ENCODE results near the gene PHYKPL. TPM values are rescaled to one million over a fixed set of nuclear protein-coding genes. Genes with fewer than 3 reads are reported as not detected.

PHYKPL gene
- total RNA-seq, 4 donors from 2014 or later: 29.3 to 45.7 (median 31.8) TPM

DNA sequence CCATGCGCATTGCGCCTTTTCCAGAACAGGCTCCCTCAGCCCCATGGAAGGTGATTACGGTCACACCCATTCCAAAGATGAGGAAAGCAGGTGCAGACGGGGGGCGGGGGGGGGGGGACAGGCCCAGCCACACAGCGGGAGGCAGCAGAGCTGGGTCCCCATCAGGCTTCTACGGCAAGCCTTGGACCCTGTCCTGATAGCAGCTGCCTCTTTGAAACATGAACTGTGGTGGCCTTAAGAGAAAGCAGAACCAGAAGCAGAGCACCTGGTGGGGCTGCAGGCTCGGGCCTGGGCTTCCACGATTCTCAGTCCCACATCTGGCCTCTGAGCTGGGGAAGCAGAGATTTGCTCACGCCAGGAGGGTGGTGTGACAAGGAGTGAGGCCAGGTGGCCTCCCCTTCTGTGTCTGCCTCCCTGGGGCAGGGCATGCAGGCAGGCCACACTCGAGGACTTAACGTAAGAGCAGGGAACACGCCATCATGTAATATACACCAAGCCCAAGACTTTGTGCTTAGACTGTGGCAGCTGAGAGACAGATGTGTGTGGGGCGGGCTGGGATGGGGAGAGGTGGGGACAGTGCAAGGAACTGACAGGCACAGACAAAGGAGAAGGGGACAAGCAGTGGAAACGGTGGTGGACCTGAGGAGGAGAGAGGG, 14.2 kb upstream of the PHYKPL start:
- intact Hi-C loops (cut with DNase I; ENCODE audit: low total_unique reads): no loop called here
- no peak overlapping the region for H3K4me3 ChIP-seq (ENCODE audit: low read depth, poor library complexity, severe bottlenecking)
- DNase-seq (ENCODE audit: low spot score in 2 of 2): no peak
- TF ChIP-seq, protein P1, sequence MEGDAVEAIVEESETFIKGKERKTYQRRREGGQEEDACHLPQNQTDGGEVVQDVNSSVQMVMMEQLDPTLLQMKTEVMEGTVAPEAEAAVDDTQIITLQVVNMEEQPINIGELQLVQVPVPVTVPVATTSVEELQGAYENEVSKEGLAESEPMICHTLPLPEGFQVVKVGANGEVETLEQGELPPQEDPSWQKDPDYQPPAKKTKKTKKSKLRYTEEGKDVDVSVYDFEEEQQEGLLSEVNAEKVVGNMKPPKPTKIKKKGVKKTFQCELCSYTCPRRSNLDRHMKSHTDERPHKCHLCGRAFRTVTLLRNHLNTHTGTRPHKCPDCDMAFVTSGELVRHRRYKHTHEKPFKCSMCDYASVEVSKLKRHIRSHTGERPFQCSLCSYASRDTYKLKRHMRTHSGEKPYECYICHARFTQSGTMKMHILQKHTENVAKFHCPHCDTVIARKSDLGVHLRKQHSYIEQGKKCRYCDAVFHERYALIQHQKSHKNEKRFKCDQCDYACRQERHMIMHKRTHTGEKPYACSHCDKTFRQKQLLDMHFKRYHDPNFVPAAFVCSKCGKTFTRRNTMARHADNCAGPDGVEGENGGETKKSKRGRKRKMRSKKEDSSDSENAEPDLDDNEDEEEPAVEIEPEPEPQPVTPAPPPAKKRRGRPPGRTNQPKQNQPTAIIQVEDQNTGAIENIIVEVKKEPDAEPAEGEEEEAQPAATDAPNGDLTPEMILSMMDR (IDR thresholded peaks at IDR 0.05): no peak
- no peak for TF ChIP-seq POLR2A (IDR thresholded peaks at IDR 0.05)
- WGBS, 2 donors: 78 to 79% methylated on average over 15 of the region's 15 CpGs

DNA sequence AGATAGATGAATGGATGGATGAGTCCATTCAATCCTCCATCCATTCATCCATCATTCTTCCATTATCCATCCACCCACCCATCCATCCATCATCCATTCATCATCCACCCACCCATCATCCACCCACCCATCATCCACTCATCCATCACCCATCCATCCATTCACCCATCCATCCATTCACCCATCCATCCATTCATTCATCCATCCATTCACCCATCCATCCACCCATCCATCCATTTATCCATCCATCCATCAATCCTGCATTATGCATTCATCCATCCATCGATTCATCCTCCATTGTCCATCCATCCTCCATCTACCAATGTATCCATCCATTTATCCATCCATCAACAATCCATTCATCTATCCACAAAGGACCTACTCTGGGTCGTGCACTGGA, 12.8 kb upstream of the PHYKPL start:
- DNase-seq (ENCODE audit: low spot score in 2 of 2): no peak
- TF ChIP-seq POLR2A (IDR thresholded peaks at IDR 0.05): no peak
- TF ChIP-seq, protein P1 (IDR thresholded peaks at IDR 0.05): no peak
- H3K4me3 ChIP-seq (ENCODE audit: low read depth, poor library complexity, severe bottlenecking): no peak overlapping the region
- 94% methylated on average over 2 of the region's 2 CpGs for WGBS, 2 donors
- intact Hi-C loops (cut with DNase I; ENCODE audit: low total_unique reads): no loop called here

DNA sequence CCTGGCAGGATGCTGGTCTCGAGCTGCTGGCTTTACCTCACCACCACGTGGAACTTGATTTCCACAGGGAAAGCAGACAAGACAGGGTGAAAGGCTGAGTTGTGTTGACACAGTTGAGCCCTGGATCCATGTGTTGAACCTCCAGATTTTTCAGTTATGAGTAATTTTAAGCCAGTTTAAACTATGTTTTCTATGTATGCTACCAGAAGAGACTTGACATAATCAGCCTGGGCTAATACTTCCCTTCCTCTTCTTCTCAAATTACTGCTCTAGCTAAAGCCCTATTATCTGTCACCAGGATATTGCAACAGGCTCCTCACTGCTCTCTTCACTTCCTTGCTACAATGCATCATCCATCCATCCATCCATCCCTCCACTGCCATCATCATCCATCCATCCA, 12.0 kb upstream of the PHYKPL start:
- TF ChIP-seq, protein P1 (IDR thresholded peaks at IDR 0.05): no peak
- no peak for TF ChIP-seq POLR2A (IDR thresholded peaks at IDR 0.05)
- intact Hi-C loops (cut with DNase I; ENCODE audit: low total_unique reads): no loop called here
- no peak for DNase-seq (ENCODE audit: low spot score in 2 of 2)
- 92 to 95% methylated on average over 2 of the region's 2 CpGs for WGBS, 2 donors
- no peak overlapping the region for H3K4me3 ChIP-seq (ENCODE audit: low read depth, poor library complexity, severe bottlenecking)

DNA sequence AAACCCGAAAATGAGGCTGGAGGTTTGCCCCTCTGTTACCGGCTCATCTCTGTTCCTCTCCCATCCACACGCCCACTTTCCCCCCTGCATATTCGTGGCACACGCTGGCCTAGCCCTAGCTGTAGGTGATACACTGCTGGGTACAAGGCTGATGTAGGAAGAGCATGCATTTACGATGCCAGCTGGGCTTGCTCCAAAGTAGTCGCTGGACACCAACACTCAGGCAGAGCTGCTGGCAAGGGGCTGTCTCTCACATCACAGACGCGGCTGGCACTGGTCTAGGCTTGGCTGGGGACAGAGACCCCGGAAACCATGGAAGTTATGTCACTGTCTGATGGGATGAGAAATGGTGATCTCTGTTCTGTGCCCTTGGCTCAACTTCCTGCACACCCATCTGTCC, 9.8 kb upstream of the PHYKPL start:
- intact Hi-C loops (cut with DNase I; ENCODE audit: low total_unique reads): no loop called here
- TF ChIP-seq, protein P1 (IDR thresholded peaks at IDR 0.05): no peak
- TF ChIP-seq POLR2A (IDR thresholded peaks at IDR 0.05): no peak
- WGBS, 2 donors: 76 to 85% methylated on average over 9 to 10 of the region's 10 CpGs
- no peak for DNase-seq (ENCODE audit: low spot score in 2 of 2)
- no peak overlapping the region for H3K4me3 ChIP-seq (ENCODE audit: low read depth, poor library complexity, severe bottlenecking)

DNA sequence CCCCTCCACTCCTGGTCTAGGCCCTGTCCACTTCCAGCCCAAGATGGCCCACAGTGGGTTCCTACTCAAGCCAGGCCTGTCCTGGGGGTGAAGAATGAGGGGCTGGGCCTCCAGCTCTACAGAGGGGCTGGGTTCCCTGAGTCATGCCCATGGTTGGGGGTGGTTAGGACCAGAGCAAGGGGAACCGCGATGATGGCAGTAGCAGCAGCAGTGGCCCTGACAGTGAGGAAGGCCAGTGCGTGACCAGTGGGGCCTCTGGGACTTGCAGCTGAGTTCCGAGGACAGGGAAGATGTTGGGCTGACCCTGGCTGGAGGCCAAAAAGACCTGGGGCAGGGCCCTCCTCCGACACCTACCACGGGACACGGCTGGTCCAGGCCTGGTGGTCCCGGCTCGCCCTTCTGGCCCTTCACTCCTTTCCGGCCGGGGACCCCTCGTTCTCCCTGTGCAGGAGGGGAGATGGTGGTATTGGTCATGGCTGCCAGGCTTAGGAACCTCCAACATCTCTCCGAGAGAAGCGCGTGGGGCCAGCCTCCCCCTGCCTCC, 9.2 kb upstream of the PHYKPL start:
- no peak for TF ChIP-seq POLR2A (IDR thresholded peaks at IDR 0.05)
- TF ChIP-seq, protein P1 (IDR thresholded peaks at IDR 0.05): no peak
- no peak overlapping the region for H3K4me3 ChIP-seq (ENCODE audit: low read depth, poor library complexity, severe bottlenecking)
- 82 to 88% methylated on average over 14 to 15 of the region's 15 CpGs for WGBS, 2 donors
- no peak for DNase-seq (ENCODE audit: low spot score in 2 of 2)
- intact Hi-C loops (cut with DNase I; ENCODE audit: low total_unique reads): no loop called here

DNA sequence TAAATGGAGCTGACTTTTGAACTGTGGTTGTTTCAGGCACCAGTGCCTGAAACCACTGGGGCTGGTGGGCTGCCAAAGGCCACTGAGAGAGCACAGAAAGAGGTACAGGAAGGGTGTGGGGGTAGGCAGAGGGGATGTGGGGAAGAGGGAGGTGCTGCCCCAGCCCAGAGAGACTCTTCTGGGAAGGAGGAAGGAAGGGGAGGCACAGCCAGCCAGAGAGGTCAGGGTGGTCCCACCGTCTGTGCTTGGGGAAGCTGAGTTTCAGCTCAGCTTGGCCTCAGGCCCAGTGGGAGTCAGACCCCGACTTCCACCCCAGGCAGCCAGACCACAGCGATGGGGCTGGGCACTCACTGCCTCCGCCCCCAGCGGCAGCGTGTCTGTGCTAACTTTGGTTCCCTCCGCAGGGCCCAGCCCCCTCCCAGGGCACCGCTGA, 8.6 kb upstream of the PHYKPL start:
- 83 to 89% methylated on average over 8 of the region's 8 CpGs for WGBS, 2 donors
- intact Hi-C loops (cut with DNase I; ENCODE audit: low total_unique reads): no loop called here
- DNase-seq (ENCODE audit: low spot score in 2 of 2): no peak
- TF ChIP-seq POLR2A (IDR thresholded peaks at IDR 0.05): no peak
- TF ChIP-seq, protein P1 (IDR thresholded peaks at IDR 0.05): no peak
- no peak overlapping the region for H3K4me3 ChIP-seq (ENCODE audit: low read depth, poor library complexity, severe bottlenecking)
